Measurements from ENCODE around the gene RER1. TPM values are rescaled to one million over a fixed set of nuclear protein-coding genes. Genes with fewer than 3 reads are reported as not detected.

The RER1 gene
- total RNA-seq, 4 donors from 2014 or later: 73.5 to 101 (median 83.7) TPM

GRCh38 chr1:2449636-2450454, 58.2 kb downstream of the RER1 start:
- Histone ChIP-seq H3K9me3 (no peaks in the 10 kb centered on the region), H3K27ac (no peak overlapping the region), H3K36me3 (no peaks in the 10 kb centered on the region), H3K27me3 (no peaks in the 10 kb centered on the region), H3K4me3 (replicated peaks in 1 of 3) (no peak overlapping the region), H3K4me1 (peaks cover 0 to 8% of the 10 kb centered on the region in 2 donors)
- DNase-seq: no peak
- TF ChIP-seq POLR2A (IDR thresholded peaks at IDR 0.05): no peak
- TF ChIP-seq CTCF (IDR thresholded peaks at IDR 0.05): no peak
- intact Hi-C loops (cut with DNase I): no loop called here
- 58 to 62% methylated on average over 16 to 21 of the region's 23 CpGs for WGBS, 2 donors

GRCh38 chr1:2451741-2452140, 60.1 kb downstream of the RER1 start:
- no peak for DNase-seq
- H3K27me3 ChIP-seq: no peaks in the 10 kb centered on the region
- intact Hi-C loops (cut with DNase I): no loop called here
- 18% methylated on average over 15 of the region's 18 CpGs; no CpG with 5 or more reads in 1 of the 2 donors for WGBS, 2 donors
- no peaks in the 10 kb centered on the region for H3K9me3 ChIP-seq
- peaks cover 0 to 8% of the 10 kb centered on the region in 2 donors for H3K4me1 ChIP-seq
- no peak for TF ChIP-seq CTCF (IDR thresholded peaks at IDR 0.05)
- TF ChIP-seq POLR2A (IDR thresholded peaks at IDR 0.05): no peak
- no peak overlapping the region for H3K27ac ChIP-seq
- no peaks in the 10 kb centered on the region for H3K36me3 ChIP-seq
- no peak overlapping the region for H3K4me3 ChIP-seq (replicated peaks in 1 of 3)

- TF ChIP-seq POLR2A (IDR thresholded peaks at IDR 0.05): no peak
- no peak for TF ChIP-seq CTCF (IDR thresholded peaks at IDR 0.05)
- intact Hi-C loops (cut with DNase I): no loop called here
- Histone ChIP-seq H3K4me3 (replicated peaks in 1 of 3) (no peak overlapping the region), H3K4me1 (peaks cover 0 to 8% of the 10 kb centered on the region in 2 donors), H3K27ac (no peak overlapping the region), H3K27me3 (no peaks in the 10 kb centered on the region), H3K36me3 (no peaks in the 10 kb centered on the region), H3K9me3 (no peaks in the 10 kb centered on the region)
- 22 to 41% methylated on average over 8 to 9 of the region's 21 CpGs for whole genome bisulfite sequencing, 2 donors
- no peak for DNase-seq
Measured at GRCh38 chr1:2452201-2452931, 60.7 kb downstream of the RER1 start.

GRCh38 chr1:2452932-2453315, 61.3 kb downstream of the RER1 start:
- H3K36me3 ChIP-seq: no peaks in the 10 kb centered on the region
- no peak for TF ChIP-seq POLR2A (IDR thresholded peaks at IDR 0.05)
- TF ChIP-seq CTCF (IDR thresholded peaks at IDR 0.05): no peak
- H3K4me3 ChIP-seq (replicated peaks in 1 of 3): no peak overlapping the region
- no peaks in the 10 kb centered on the region for H3K9me3 ChIP-seq
- DNase-seq: no peak
- intact Hi-C loops (cut with DNase I): no loop called here
- no peaks in the 10 kb centered on the region for H3K27me3 ChIP-seq
- no peak overlapping the region for H3K27ac ChIP-seq
- H3K4me1 ChIP-seq: peaks cover 0 to 8% of the 10 kb centered on the region in 2 donors
- WGBS, 2 donors: 65 to 75% methylated on average over 8 to 12 of the region's 19 CpGs

GRCh38 chr1:2454227-2454626, 62.6 kb downstream of the RER1 start:
- no peak for TF ChIP-seq POLR2A (IDR thresholded peaks at IDR 0.05)
- no peak for TF ChIP-seq CTCF (IDR thresholded peaks at IDR 0.05)
- Histone ChIP-seq H3K9me3 (no peaks in the 10 kb centered on the region), H3K36me3 (no peaks in the 10 kb centered on the region), H3K27ac (no peak overlapping the region), H3K4me3 (replicated peaks in 1 of 3) (no peak overlapping the region), H3K4me1 (peaks cover 0 to 8% of the 10 kb centered on the region in 2 donors), H3K27me3 (no peaks in the 10 kb centered on the region)
- DNase-seq: no peak
- 73 to 90% methylated on average over 3 to 6 of the region's 10 CpGs for WGBS, 2 donors
- intact Hi-C loops (cut with DNase I): no loop called here
